T-helper 2 cell treated with Interferon-gamma antibody and Interleukin-4, amounts not matched to agents 5 μg/mL and 100 μg/mL, for 36 hours (primary cell): Measurements from ENCODE around the gene ZNF44.
A peak's percentile ranks its signal among the peaks of the same experiment; 100 is the strongest.
"Not testable (repeated sequence)": the region's sequence is repeated elsewhere in the genome, so short reads cannot be mapped to it uniquely, and the experiment has no call there.

Experiments used
- DNase-seq: peaks from one replicate; pipeline ENCODE4 v3.0.0; 2021; ENCODE audit warnings: low spot score
- H3K27ac Mint-ChIP-seq: one replicate; pipeline ENCODE4 v1.8.0; 2021; ENCODE audit warnings: mild to moderate bottlenecking, mixed read lengths
- H3K27me3 Mint-ChIP-seq: one replicate; pipeline ENCODE4 v1.8.0; 2021; ENCODE audit warnings: low read depth, mixed read lengths
- H3K36me3 Mint-ChIP-seq: one replicate; pipeline ENCODE4 v1.8.0; 2021; ENCODE audit warnings: low read depth, mixed read lengths
- H3K4me1 Mint-ChIP-seq: one replicate; pipeline ENCODE4 v1.8.0; 2021; ENCODE audit warnings: low read depth, mixed read lengths
- H3K4me3 Mint-ChIP-seq: one replicate; pipeline ENCODE4 v1.8.0; 2022; ENCODE audit warnings: mild to moderate bottlenecking, moderate library complexity, mixed read lengths
- H3K9me3 Mint-ChIP-seq: one replicate; pipeline ENCODE4 v1.8.0; 2021; ENCODE audit warnings: mixed read lengths

The ZNF44 gene

GRCh38 chr19:12294249-12295158 lies at the start of gene ZNF44:
Gene ZNF44 (minus strand): TSS chr19:12294883. CDS start chr19:12294694, 189 bp downstream.
- H3K9me3 Mint-ChIP-seq = peaks cover 39% of the 10 kb centered on the region
- DNase-seq = peak; percentile 96
- H3K27me3 Mint-ChIP-seq = no peaks in the 10 kb centered on the region
- peak within 1 kb of the TSS; percentile 99 for H3K27ac Mint-ChIP-seq
- peak within 1 kb of the TSS; percentile 100 for H3K4me3 Mint-ChIP-seq
- H3K36me3 Mint-ChIP-seq = peaks cover 39% of the 10 kb centered on the region
- H3K4me1 Mint-ChIP-seq = peaks cover 28% of the 10 kb centered on the region

GRCh38 chr19:12333162-12334159 lies 38.8 kb upstream of the ZNF44 start, which contains the start of gene ZNF563:
Gene ZNF563 (minus strand): TSS chr19:12333633. CDS start chr19:12333482, 151 bp downstream.
- H3K27me3 Mint-ChIP-seq = no peaks in the 10 kb centered on the region
- peak within 1 kb of the TSS; percentile 96 for H3K4me3 Mint-ChIP-seq
- DNase-seq = peak; percentile 97
- peaks cover 28% of the 10 kb centered on the region for H3K4me1 Mint-ChIP-seq
- H3K36me3 Mint-ChIP-seq = peaks cover 8% of the 10 kb centered on the region
- H3K9me3 Mint-ChIP-seq = peaks cover 4% of the 10 kb centered on the region
- H3K27ac Mint-ChIP-seq = peak within 1 kb of the TSS; percentile 97

- Mint-ChIP-seq H3K36me3 (peaks cover 18% of the 10 kb centered on the region), H3K9me3 (peaks cover 18% of the 10 kb centered on the region), H3K4me3 (peak overlapping the region; percentile 96), H3K27ac (peak overlapping the region; percentile 97), H3K4me1 (peaks cover 28% of the 10 kb centered on the region), H3K27me3 (no peaks in the 10 kb centered on the region)
- DNase-seq = peak; percentile 83
These were observed 36.7 kb upstream of the ZNF44 start for GRCh38 chr19:12331211-12331941.

GRCh38 chr19:12330340-12330739 lies 35.7 kb upstream of the ZNF44 start:
- H3K9me3 Mint-ChIP-seq = peaks cover 29% of the 10 kb centered on the region
- no peak overlapping the region for H3K27ac Mint-ChIP-seq
- H3K4me3 Mint-ChIP-seq = no peak overlapping the region
- H3K4me1 Mint-ChIP-seq = peaks cover 28% of the 10 kb centered on the region
- no peak for DNase-seq
- no peaks in the 10 kb centered on the region for H3K27me3 Mint-ChIP-seq
- H3K36me3 Mint-ChIP-seq = peaks cover 27% of the 10 kb centered on the region

- Mint-ChIP-seq H3K27me3 (no peaks in the 10 kb centered on the region), H3K4me1 (peaks cover 3% of the 10 kb centered on the region), H3K27ac (no peak overlapping the region), H3K36me3 (peaks cover 59% of the 10 kb centered on the region), H3K9me3 (peaks cover 54% of the 10 kb centered on the region), H3K4me3 (no peak overlapping the region)
- DNase-seq = no peak
These were observed 31.0 kb upstream of the ZNF44 start for GRCh38 chr19:12325690-12326089.

GRCh38 chr19:12318782-12319413 lies 24.2 kb upstream of the ZNF44 start:
- Mint-ChIP-seq H3K27me3 (no peaks in the 10 kb centered on the region), H3K9me3 (peaks cover 58% of the 10 kb centered on the region)

GRCh38 chr19:12314553-12314952 lies 19.9 kb upstream of the ZNF44 start:
- Mint-ChIP-seq H3K4me1 (peaks cover 1% of the 10 kb centered on the region), H3K27me3 (no peaks in the 10 kb centered on the region), H3K4me3 (no peak overlapping the region), H3K9me3 (peaks cover 52% of the 10 kb centered on the region), H3K36me3 (peaks cover 45% of the 10 kb centered on the region), H3K27ac (no peak overlapping the region)
- DNase-seq = no peak

More at GRCh38 chr19:12318782-12319413, 24.2 kb upstream of the ZNF44 start:
- Mint-ChIP-seq H3K27ac (no peak overlapping the region), H3K4me3 (no peak overlapping the region), H3K36me3 (peaks cover 74% of the 10 kb centered on the region), H3K4me1 (peaks cover 1% of the 10 kb centered on the region)
- no peak for DNase-seq

- H3K4me3 Mint-ChIP-seq, H3K27ac Mint-ChIP-seq, H3K36me3 Mint-ChIP-seq, H3K4me1 Mint-ChIP-seq, DNase-seq, H3K27me3 Mint-ChIP-seq: not testable (repeated sequence)
- peaks cover 28% of the 10 kb centered on the region for H3K9me3 Mint-ChIP-seq
These were observed 14.2 kb upstream of the ZNF44 start for GRCh38 chr19:12308891-12309290.

- peaks cover 34% of the 10 kb centered on the region for H3K36me3 Mint-ChIP-seq
- H3K27me3 Mint-ChIP-seq = no peaks in the 10 kb centered on the region
- peak overlapping the region; percentile 98 for H3K4me3 Mint-ChIP-seq
- peaks cover 39% of the 10 kb centered on the region for H3K9me3 Mint-ChIP-seq
- peak overlapping the region; percentile 97 for H3K27ac Mint-ChIP-seq
- no peak for DNase-seq
- H3K4me1 Mint-ChIP-seq = peaks cover 25% of the 10 kb centered on the region
These were observed 508 bp upstream of the ZNF44 start for GRCh38 chr19:12295191-12295590.

- Mint-ChIP-seq H3K4me3 (peak overlapping the region; percentile 100), H3K4me1 (peaks cover 35% of the 10 kb centered on the region), H3K27me3 (no peaks in the 10 kb centered on the region), H3K36me3 (peaks cover 46% of the 10 kb centered on the region), H3K27ac (peak overlapping the region; percentile 99), H3K9me3 (peaks cover 46% of the 10 kb centered on the region)
- DNase-seq = peak; percentile 64
These were observed 870 bp downstream of the ZNF44 start for GRCh38 chr19:12293777-12294248.

GRCh38 chr19:12289790-12290065 lies 5.0 kb downstream of the ZNF44 start:
- no peaks in the 10 kb centered on the region for H3K27me3 Mint-ChIP-seq
- peaks cover 33% of the 10 kb centered on the region for H3K9me3 Mint-ChIP-seq
- no peak for DNase-seq
- H3K4me3 Mint-ChIP-seq = peak overlapping the region; percentile 72
- H3K36me3 Mint-ChIP-seq = peaks cover 73% of the 10 kb centered on the region
- H3K4me1 Mint-ChIP-seq = peaks cover 34% of the 10 kb centered on the region
- H3K27ac Mint-ChIP-seq = peak overlapping the region; percentile 91

GRCh38 chr19:12287958-12288500 lies 6.7 kb downstream of the ZNF44 start:
- Mint-ChIP-seq H3K9me3 (peaks cover 38% of the 10 kb centered on the region), H3K4me1 (peaks cover 24% of the 10 kb centered on the region), H3K27ac (no peak overlapping the region), H3K36me3 (peaks cover 74% of the 10 kb centered on the region), H3K27me3 (no peaks in the 10 kb centered on the region), H3K4me3 (no peak overlapping the region)
- DNase-seq = no peak
